Superior temporal gyrus (tissue), 1 donor: ENCODE measurements around the gene DLX3.

ENCODE experiments used
- DNase-seq: peaks from one replicate; pipeline ENCODE4 v3.0.0-alpha.2; 2016; ENCODE audit errors: extremely low spot score

Gene DLX3

GRCh38 chr17:49992933-49993422 is 2.0 kb downstream of the DLX3 start:
- DNase-seq, result no peak

GRCh38 chr17:49992191-49992932 is 2.7 kb downstream of the DLX3 start:
- DNase-seq, result no peak

GRCh38 chr17:49991409-49991808 is 3.6 kb downstream of the DLX3 start:
- no peak for DNase-seq

GRCh38 chr17:49990921-49991320 is 4.1 kb downstream of the DLX3 start:
- DNase-seq, result no peak

GRCh38 chr17:49990331-49990730 is 4.7 kb downstream of the DLX3 start:
- no peak for DNase-seq

- no peak for DNase-seq
Measured at GRCh38 chr17:49989518-49989880, 5.5 kb downstream of the DLX3 start.

- DNase-seq, result no peak
Measured at GRCh38 chr17:49987681-49988441, 7.2 kb downstream of the DLX3 start.

GRCh38 chr17:49987290-49987585 is 7.8 kb downstream of the DLX3 start:
- DNase-seq, result no peak

GRCh38 chr17:49986396-49987289 is 8.4 kb downstream of the DLX3 start:
- DNase-seq, result no peak

- no peak for DNase-seq
Measured at GRCh38 chr17:49985310-49985990, 9.6 kb downstream of the DLX3 start.

GRCh38 chr17:49984776-49985175 is 10.2 kb downstream of the DLX3 start:
- DNase-seq, result no peak

- no peak for DNase-seq
Measured at GRCh38 chr17:49984283-49984682, 10.7 kb downstream of the DLX3 start.

GRCh38 chr17:49980703-49981197 is 14.3 kb downstream of the DLX3 start:
- no peak for DNase-seq

- no peak for DNase-seq
Measured at GRCh38 chr17:49979748-49980479, 15.1 kb downstream of the DLX3 start.

- DNase-seq, result no peak
Measured at GRCh38 chr17:49978501-49978900, 16.5 kb downstream of the DLX3 start.

- DNase-seq, result no peak
Measured at GRCh38 chr17:49977463-49978389, 17.3 kb downstream of the DLX3 start.

GRCh38 chr17:49976828-49977202 is 18.2 kb downstream of the DLX3 start:
- no peak for DNase-seq

GRCh38 chr17:49976163-49976827 is 18.7 kb downstream of the DLX3 start:
- no peak for DNase-seq

- no peak for DNase-seq
Measured at GRCh38 chr17:49975531-49975930, 19.5 kb downstream of the DLX3 start.
